ENCODE results near the gene TMEM40. TPM values are rescaled to one million over a fixed set of nuclear protein-coding genes. Genes with fewer than 3 reads are reported as not detected.

TMEM40 gene
- total and polyA plus RNA-seq, 9 of the 15 experiments (the other 6 are each of a cell fraction or from before 2014, with no cell fraction given): 0.11 to 0.31 (median 0.14) TPM; not detected in 6

GRCh38 chr3:12755754-12756153, 3.3 kb downstream of the TMEM40 start (continued):
- no peak for TF ChIP-seq BRD4 (IDR thresholded peaks at IDR 0.05)
- peak; percentile 50 for TF ChIP-seq EHMT2 (IDR thresholded peaks at IDR 0.05)
- TF ChIP-seq, protein P1, sequence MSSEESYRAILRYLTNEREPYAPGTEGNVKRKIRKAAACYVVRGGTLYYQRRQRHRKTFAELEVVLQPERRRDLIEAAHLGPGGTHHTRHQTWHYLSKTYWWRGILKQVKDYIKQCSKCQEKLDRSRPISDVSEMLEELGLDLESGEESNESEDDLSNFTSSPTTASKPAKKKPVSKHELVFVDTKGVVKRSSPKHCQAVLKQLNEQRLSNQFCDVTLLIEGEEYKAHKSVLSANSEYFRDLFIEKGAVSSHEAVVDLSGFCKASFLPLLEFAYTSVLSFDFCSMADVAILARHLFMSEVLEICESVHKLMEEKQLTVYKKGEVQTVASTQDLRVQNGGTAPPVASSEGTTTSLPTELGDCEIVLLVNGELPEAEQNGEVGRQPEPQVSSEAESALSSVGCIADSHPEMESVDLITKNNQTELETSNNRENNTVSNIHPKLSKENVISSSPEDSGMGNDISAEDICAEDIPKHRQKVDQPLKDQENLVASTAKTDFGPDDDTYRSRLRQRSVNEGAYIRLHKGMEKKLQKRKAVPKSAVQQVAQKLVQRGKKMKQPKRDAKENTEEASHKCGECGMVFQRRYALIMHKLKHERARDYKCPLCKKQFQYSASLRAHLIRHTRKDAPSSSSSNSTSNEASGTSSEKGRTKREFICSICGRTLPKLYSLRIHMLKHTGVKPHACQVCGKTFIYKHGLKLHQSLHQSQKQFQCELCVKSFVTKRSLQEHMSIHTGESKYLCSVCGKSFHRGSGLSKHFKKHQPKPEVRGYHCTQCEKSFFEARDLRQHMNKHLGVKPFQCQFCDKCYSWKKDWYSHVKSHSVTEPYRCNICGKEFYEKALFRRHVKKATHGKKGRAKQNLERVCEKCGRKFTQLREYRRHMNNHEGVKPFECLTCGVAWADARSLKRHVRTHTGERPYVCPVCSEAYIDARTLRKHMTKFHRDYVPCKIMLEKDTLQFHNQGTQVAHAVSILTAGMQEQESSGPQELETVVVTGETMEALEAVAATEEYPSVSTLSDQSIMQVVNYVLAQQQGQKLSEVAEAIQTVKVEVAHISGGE (CRISPR knock-in tag; IDR thresholded peaks at IDR 0.05): no peak
- TF ChIP-seq ZNF695 (CRISPR knock-in tag; IDR thresholded peaks at IDR 0.05): no peak
- no peak for TF ChIP-seq KAT2B (IDR thresholded peaks at IDR 0.05; ENCODE audit: low read depth, low read length)
- peak; percentile 82 for TF ChIP-seq ARID1B (IDR thresholded peaks at IDR 0.05)
- no peak for TF ChIP-seq FOXM1 (IDR thresholded peaks at IDR 0.05; ENCODE audit: low read depth)
- no peak for TF ChIP-seq FOXM1 (CRISPR knock-in tag; IDR thresholded peaks at IDR 0.05; ENCODE audit: low read depth)
- peak in 1 of 2 experiments; percentile 67; a peak in 1 of 4 replicates for TF ChIP-seq TBL1XR1 (IDR thresholded peaks at IDR 0.05; ENCODE audit: low read length in 2 of 2)
- TF ChIP-seq CBX3 (IDR thresholded peaks at IDR 0.05; ENCODE audit: borderline replicate concordance in 1 of 2, low read length in 2 of 2): peak in 1 of 2 experiments; percentile 49; a peak in 1 of 3 replicates
- TF ChIP-seq ZKSCAN8 (CRISPR knock-in tag; IDR thresholded peaks at IDR 0.05): peak; percentile 45; the same call in 1 of the 2 replicates
- TF ChIP-seq, protein P2, sequence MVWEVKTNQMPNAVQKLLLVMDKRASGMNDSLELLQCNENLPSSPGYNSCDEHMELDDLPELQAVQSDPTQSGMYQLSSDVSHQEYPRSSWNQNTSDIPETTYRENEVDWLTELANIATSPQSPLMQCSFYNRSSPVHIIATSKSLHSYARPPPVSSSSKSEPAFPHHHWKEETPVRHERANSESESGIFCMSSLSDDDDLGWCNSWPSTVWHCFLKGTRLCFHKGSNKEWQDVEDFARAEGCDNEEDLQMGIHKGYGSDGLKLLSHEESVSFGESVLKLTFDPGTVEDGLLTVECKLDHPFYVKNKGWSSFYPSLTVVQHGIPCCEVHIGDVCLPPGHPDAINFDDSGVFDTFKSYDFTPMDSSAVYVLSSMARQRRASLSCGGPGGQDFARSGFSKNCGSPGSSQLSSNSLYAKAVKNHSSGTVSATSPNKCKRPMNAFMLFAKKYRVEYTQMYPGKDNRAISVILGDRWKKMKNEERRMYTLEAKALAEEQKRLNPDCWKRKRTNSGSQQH (CRISPR knock-in tag; IDR thresholded peaks at IDR 0.05): no peak
- no peak for TF ChIP-seq ZNF316 (IDR thresholded peaks at IDR 0.05)
- TF ChIP-seq NCOA1 (IDR thresholded peaks at IDR 0.05; ENCODE audit: low read depth): no peak
- TF ChIP-seq RERE (CRISPR knock-in tag; IDR thresholded peaks at IDR 0.05; ENCODE audit: borderline replicate concordance): no peak
- no peak for TF ChIP-seq ZNF12 (CRISPR knock-in tag; IDR thresholded peaks at IDR 0.05)
- peak; percentile 38; the same call in 1 of the 2 replicates for TF ChIP-seq STAT5A (IDR thresholded peaks at IDR 0.05; ENCODE audit: borderline replicate concordance, low read length)
